ENCODE measurements around the gene ZFTA.

The ZFTA gene

DNA sequence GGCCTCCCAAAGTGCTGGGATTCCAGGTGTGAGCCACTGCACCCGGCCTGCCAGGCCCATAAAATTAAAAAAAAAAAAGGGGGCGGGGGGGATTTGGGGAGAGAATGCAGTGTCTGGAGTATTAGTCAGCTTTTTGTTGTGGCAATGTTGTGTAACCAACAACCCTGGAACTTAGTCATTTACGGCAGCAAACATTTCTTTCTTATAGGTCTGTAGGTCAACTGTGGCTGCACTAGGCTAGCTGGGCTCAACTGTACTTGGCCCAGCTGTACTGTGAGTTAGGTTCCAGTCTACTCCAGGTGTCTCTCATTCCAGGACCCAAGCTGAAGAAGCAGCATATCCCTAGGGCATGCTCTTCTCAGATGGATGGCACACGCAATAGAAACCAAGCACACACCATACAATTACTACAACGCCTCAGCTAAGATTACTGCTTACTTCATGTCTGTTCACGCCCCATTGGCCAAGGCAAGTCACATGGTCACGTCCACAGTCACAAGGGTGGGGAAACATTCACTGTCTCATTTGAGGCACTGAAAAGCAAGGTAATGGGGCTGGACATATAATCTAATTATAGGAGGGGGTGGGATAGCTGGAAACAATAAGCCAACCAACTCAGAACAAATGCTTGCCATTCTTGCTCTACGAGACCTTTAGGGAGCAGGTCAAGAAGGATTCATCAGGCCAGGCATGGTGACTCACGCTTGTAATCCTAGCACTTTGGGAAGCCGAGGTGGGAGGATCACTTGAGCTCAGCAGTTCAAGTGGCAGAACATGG is 34.3 kb upstream of the ZFTA start:
- H3K36me3 ChIP-seq (ENCODE audit: control insufficient read depth, insufficient read depth, low read length) = no peaks in the 10 kb centered on the region
- H3K27me3 ChIP-seq (replicated peaks; ENCODE audit: control insufficient read depth, insufficient read depth, low read length) = no peaks in the 10 kb centered on the region
- DNase-seq (ENCODE audit: extremely low read depth, insufficient read length) = no peak
- TF ChIP-seq CTCF (IDR thresholded peaks at IDR 0.05; ENCODE audit: insufficient read depth, low read length, poor library complexity, severe bottlenecking) = no peak
- H3K4me3 ChIP-seq (replicated peaks; ENCODE audit: low read depth, low read length) = no peak overlapping the region

GRCh38 chr11:63800921-63801320 is 32.3 kb upstream of the ZFTA start:
- H3K36me3 ChIP-seq (ENCODE audit: control insufficient read depth, insufficient read depth, low read length) = no peaks in the 10 kb centered on the region
- H3K27me3 ChIP-seq (replicated peaks; ENCODE audit: control insufficient read depth, insufficient read depth, low read length) = no peaks in the 10 kb centered on the region
- H3K4me3 ChIP-seq (replicated peaks; ENCODE audit: low read depth, low read length) = no peak overlapping the region
- no peak for DNase-seq (ENCODE audit: extremely low read depth, insufficient read length)
- no peak for TF ChIP-seq CTCF (IDR thresholded peaks at IDR 0.05; ENCODE audit: insufficient read depth, low read length, poor library complexity, severe bottlenecking)

DNA sequence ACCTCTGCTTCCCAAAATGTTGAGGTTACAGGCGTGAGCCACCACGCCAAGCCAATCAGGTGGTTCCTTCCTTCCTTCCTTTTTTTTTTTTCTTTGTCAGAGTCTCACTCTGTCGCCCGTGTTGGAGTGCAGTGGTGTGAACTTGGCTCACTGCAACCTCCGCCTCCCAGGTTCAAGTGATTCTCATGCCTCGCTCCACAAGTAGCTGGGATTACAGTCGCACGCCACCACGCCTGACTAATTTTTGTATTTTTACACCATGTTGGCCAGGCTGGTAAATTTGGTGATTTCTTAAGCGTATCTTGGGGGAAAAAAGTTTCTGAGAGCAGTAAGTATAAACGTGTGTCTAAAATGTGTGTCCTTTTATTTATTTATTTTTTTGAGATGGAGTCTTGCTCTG is 26.5 kb upstream of the ZFTA start:
- DNase-seq (ENCODE audit: extremely low read depth, insufficient read length) = no peak
- Histone ChIP-seq H3K4me3 (replicated peaks; ENCODE audit: low read depth, low read length) (no peak overlapping the region), H3K36me3 (ENCODE audit: control insufficient read depth, insufficient read depth, low read length) (no peaks in the 10 kb centered on the region), H3K27me3 (replicated peaks; ENCODE audit: control insufficient read depth, insufficient read depth, low read length) (no peaks in the 10 kb centered on the region)
- TF ChIP-seq CTCF (IDR thresholded peaks at IDR 0.05; ENCODE audit: insufficient read depth, low read length, poor library complexity, severe bottlenecking) = no peak

GRCh38 chr11:63793161-63793560 is 24.6 kb upstream of the ZFTA start:
- TF ChIP-seq CTCF (IDR thresholded peaks at IDR 0.05; ENCODE audit: insufficient read depth, low read length, poor library complexity, severe bottlenecking) = no peak
- no peak overlapping the region for H3K4me3 ChIP-seq (replicated peaks; ENCODE audit: low read depth, low read length)

GRCh38 chr11:63791495-63792167 is 23.1 kb upstream of the ZFTA start:
- DNase-seq (ENCODE audit: extremely low read depth, insufficient read length) = no peak
- Histone ChIP-seq H3K4me3 (replicated peaks; ENCODE audit: low read depth, low read length) (no peak overlapping the region), H3K27me3 (replicated peaks; ENCODE audit: control insufficient read depth, insufficient read depth, low read length) (no peaks in the 10 kb centered on the region), H3K36me3 (ENCODE audit: control insufficient read depth, insufficient read depth, low read length) (no peaks in the 10 kb centered on the region)
- TF ChIP-seq CTCF (IDR thresholded peaks at IDR 0.05; ENCODE audit: insufficient read depth, low read length, poor library complexity, severe bottlenecking) = no peak

More at GRCh38 chr11:63793161-63793560, 24.6 kb upstream of the ZFTA start:
- H3K27me3 ChIP-seq (replicated peaks; ENCODE audit: control insufficient read depth, insufficient read depth, low read length) = no peaks in the 10 kb centered on the region
- DNase-seq (ENCODE audit: extremely low read depth, insufficient read length) = no peak
- H3K36me3 ChIP-seq (ENCODE audit: control insufficient read depth, insufficient read depth, low read length) = no peaks in the 10 kb centered on the region

Measured in GM06990 (cell line).